ENCODE measurements around the gene ZSWIM8. TPM values are rescaled to one million over a fixed set of nuclear protein-coding genes. Genes with fewer than 3 reads are reported as not detected.

The ZSWIM8 gene
- polyA plus RNA-seq, 1 donor (not counting 4 experiments of a cell fraction or from before 2014, with no cell fraction given): 34.2 TPM

- Histone ChIP-seq H3K36me3 (ENCODE audit: control insufficient read depth in 2 of 2, extremely low read depth in 1 of 2, insufficient read depth in 2 of 2, low read length in 2 of 2) (peaks cover 52 to 64% of the 10 kb centered on the region in 2 experiments), H3K79me2 (ENCODE audit: control insufficient read depth, insufficient read depth, low read length) (no peaks in the 10 kb centered on the region), H3K4me3 (ENCODE audit: control insufficient read depth in 2 of 3, extremely low read depth in 1 of 3, insufficient read depth in 2 of 3, low read depth in 1 of 3, low read length in 3 of 3) (no peak overlapping the region), H3K4me1 (ENCODE audit: control insufficient read depth, extremely low read depth, insufficient read depth, low read length) (no peaks in the 10 kb centered on the region), H3K9ac (ENCODE audit: control insufficient read depth, extremely low read depth, insufficient read depth, low read length) (no peak overlapping the region), H3K9me3 (ENCODE audit: control insufficient read depth, low read depth, low read length) (no peaks in the 10 kb centered on the region), H2AFZ (ENCODE audit: control insufficient read depth, low read length) (no peak overlapping the region), H3K4me2 (ENCODE audit: control insufficient read depth, extremely low read depth, insufficient read depth, low read depth, low read length) (no peak overlapping the region), H3K9me1 (ENCODE audit: control insufficient read depth, extremely low read depth, insufficient read depth, low read length) (peaks cover 3% of the 10 kb centered on the region), H3K27me3 (ENCODE audit: control insufficient read depth, extremely low read depth, insufficient read depth, low read length) (no peaks in the 10 kb centered on the region), H4K20me1 (ENCODE audit: control insufficient read depth, extremely low read depth, insufficient read depth, low read length) (peaks cover 4% of the 10 kb centered on the region), H3K27ac (ENCODE audit: control insufficient read depth, insufficient read depth, low read length) (no peak overlapping the region)
- no peak for TF ChIP-seq EZH2 (IDR thresholded peaks at IDR 0.05; ENCODE audit: low read length)
- TF ChIP-seq, protein P1, sequence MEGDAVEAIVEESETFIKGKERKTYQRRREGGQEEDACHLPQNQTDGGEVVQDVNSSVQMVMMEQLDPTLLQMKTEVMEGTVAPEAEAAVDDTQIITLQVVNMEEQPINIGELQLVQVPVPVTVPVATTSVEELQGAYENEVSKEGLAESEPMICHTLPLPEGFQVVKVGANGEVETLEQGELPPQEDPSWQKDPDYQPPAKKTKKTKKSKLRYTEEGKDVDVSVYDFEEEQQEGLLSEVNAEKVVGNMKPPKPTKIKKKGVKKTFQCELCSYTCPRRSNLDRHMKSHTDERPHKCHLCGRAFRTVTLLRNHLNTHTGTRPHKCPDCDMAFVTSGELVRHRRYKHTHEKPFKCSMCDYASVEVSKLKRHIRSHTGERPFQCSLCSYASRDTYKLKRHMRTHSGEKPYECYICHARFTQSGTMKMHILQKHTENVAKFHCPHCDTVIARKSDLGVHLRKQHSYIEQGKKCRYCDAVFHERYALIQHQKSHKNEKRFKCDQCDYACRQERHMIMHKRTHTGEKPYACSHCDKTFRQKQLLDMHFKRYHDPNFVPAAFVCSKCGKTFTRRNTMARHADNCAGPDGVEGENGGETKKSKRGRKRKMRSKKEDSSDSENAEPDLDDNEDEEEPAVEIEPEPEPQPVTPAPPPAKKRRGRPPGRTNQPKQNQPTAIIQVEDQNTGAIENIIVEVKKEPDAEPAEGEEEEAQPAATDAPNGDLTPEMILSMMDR (optimal IDR thresholded peaks at IDR 0.05 in 1 of 3, IDR thresholded peaks at IDR 0.05 in 1 of 3, conservative IDR thresholded peaks at IDR 0.05 in 1 of 3; ENCODE audit: extremely low read depth in 1 of 3, insufficient read depth in 2 of 3, low read length in 3 of 3): no peak
- FAIRE-seq (no peak), DNase-seq (ENCODE audit: low read depth, low spot score) (no peak)
- dilution Hi-C loops (cut with MboI; ENCODE audit: extremely low pct_ligation_motif_present, low sequenced_read_pairs): no loop called here
Measured at GRCh38 chr10:73798087-73798486, 12.7 kb downstream of the ZSWIM8 start.

DNA sequence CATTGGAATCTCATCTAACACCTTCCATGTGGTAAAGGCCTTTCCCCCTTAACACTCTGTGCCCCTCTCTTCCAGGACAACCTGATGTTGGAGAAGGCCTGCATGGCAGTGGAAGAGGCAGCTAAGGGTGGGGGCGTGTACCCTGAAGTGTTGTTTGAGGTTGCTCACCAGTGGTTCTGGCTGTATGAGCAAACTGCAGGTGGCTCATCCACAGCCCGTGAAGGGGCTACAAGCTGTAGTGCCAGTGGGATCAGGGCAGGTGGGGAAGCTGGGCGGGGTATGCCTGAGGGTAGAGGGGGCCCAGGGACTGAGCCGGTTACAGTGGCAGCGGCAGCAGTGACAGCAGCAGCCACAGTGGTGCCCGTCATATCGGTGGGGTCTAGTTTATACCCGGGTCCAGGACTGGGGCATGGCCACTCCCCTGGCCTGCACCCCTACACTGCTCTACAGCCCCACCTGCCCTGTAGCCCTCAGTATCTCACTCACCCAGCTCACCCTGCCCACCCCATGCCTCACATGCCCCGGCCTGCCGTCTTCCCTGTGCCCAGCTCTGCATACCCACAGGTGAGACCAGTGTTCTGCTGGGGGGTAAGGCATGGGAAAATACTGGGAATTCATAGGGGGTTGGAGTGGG, 13.6 kb downstream of the ZSWIM8 start:
- Histone ChIP-seq H3K9me3 (ENCODE audit: control insufficient read depth, low read depth, low read length) (no peaks in the 10 kb centered on the region), H3K27me3 (ENCODE audit: control insufficient read depth, extremely low read depth, insufficient read depth, low read length) (no peaks in the 10 kb centered on the region), H3K9me1 (ENCODE audit: control insufficient read depth, extremely low read depth, insufficient read depth, low read length) (peaks cover 3% of the 10 kb centered on the region), H3K4me2 (ENCODE audit: control insufficient read depth, extremely low read depth, insufficient read depth, low read depth, low read length) (no peak overlapping the region), H3K4me3 (ENCODE audit: control insufficient read depth in 2 of 3, extremely low read depth in 1 of 3, insufficient read depth in 2 of 3, low read depth in 1 of 3, low read length in 3 of 3) (no peak overlapping the region), H3K27ac (ENCODE audit: control insufficient read depth, insufficient read depth, low read length) (no peak overlapping the region), H3K36me3 (ENCODE audit: control insufficient read depth in 2 of 2, extremely low read depth in 1 of 2, insufficient read depth in 2 of 2, low read length in 2 of 2) (peaks cover 51 to 69% of the 10 kb centered on the region in 2 experiments), H3K79me2 (ENCODE audit: control insufficient read depth, insufficient read depth, low read length) (no peaks in the 10 kb centered on the region), H3K4me1 (ENCODE audit: control insufficient read depth, extremely low read depth, insufficient read depth, low read length) (no peaks in the 10 kb centered on the region), H4K20me1 (ENCODE audit: control insufficient read depth, extremely low read depth, insufficient read depth, low read length) (peaks cover 4% of the 10 kb centered on the region), H3K9ac (ENCODE audit: control insufficient read depth, extremely low read depth, insufficient read depth, low read length) (no peak overlapping the region), H2AFZ (ENCODE audit: control insufficient read depth, low read length) (no peak overlapping the region)
- dilution Hi-C loops (cut with MboI; ENCODE audit: extremely low pct_ligation_motif_present, low sequenced_read_pairs): no loop called here
- TF ChIP-seq, protein P1 (optimal IDR thresholded peaks at IDR 0.05 in 1 of 3, IDR thresholded peaks at IDR 0.05 in 1 of 3, conservative IDR thresholded peaks at IDR 0.05 in 1 of 3; ENCODE audit: extremely low read depth in 1 of 3, insufficient read depth in 2 of 3, low read length in 3 of 3): no peak
- FAIRE-seq: no peak
- DNase-seq (ENCODE audit: low read depth, low spot score): no peak
